ENCODE results near the gene HMGCLL1.

The HMGCLL1 gene

DNA sequence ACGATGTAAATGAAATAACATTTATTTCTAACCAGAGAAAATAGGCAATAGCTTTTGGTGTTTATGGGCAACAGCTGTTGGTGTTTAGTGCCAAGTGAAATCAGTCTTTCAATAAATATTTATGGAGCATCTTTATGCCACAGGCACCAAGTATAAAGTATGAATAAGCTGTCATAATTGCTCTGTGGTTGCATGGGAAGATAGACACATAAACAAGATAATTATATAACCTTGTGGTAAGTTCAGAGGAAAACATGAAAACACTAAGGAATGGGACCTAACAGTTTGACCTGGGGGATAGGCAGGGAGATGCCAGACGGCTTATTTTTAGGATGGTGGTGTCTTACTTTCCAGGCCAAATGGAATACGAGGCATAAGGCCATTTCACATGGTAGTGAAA is 140.8 kb downstream of the HMGCLL1 start:
- DNase-seq, result no peak

- no peak for DNase-seq
Observed at GRCh38 chr6:55437141-55437540, 141.9 kb downstream of the HMGCLL1 start.

DNA sequence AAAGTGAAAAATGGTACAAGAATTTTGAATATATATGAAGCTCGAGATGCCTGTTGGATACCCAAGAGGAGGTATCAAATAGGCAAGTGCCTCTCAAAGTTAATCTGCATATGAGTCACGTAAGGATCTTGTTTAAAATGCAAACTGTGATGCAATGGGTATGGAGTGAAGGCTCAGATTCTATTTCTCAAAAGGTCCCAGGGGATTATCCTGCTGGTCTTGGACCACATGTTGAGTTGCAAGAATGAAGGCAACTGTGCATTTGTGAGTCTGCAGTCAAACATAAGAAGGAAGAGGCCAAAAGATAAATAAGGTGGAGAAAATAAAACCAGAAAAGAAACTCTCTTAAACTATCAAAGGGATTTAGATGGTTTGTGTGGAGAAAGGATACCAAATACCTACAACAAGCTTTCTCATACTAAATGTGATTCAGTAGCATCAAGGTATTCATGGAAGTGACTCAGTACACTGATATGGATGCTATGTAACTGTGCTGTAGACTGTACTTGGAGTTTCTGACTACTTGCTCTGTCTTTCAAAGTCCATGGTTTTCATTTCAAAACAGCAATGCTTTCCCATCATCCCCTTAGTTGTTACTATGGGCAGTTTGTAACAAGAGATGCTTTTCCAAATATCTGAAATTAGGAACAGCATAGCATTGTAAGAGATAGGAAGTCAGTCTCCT is 145.4 kb downstream of the HMGCLL1 start:
- no peak for DNase-seq

GRCh38 chr6:55423933-55424332 is 155.1 kb downstream of the HMGCLL1 start:
- DNase-seq, result no peak

DNA sequence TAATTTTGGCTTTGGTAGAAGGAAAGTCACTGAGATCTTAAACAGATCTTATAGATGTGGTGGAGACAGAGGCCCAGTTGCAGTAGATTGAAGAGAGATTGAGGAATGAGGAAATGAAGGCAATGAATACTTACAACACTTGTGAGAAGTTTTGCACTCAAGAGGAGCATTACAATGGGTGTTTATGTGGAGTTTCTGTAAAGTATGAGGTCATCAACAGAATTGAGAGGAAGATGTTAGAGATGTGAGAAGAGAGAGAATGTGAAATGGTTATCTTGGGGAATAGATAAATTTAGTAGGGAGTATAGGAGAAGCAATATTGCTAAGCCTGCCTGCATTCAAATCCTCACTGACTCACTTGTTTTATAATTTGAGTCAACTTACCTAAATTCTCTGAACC is 168.3 kb downstream of the HMGCLL1 start:
- no peak for DNase-seq

GRCh38 chr6:55405474-55406235 is 173.3 kb downstream of the HMGCLL1 start:
- no peak for DNase-seq

GRCh38 chr6:55399351-55399750 is 179.6 kb downstream of the HMGCLL1 start:
- no peak for DNase-seq

- no peak for DNase-seq
Observed at GRCh38 chr6:55397986-55398385, 181.0 kb downstream of the HMGCLL1 start.

- no peak for DNase-seq
Observed at GRCh38 chr6:55395871-55396270, 183.1 kb downstream of the HMGCLL1 start.

DNA sequence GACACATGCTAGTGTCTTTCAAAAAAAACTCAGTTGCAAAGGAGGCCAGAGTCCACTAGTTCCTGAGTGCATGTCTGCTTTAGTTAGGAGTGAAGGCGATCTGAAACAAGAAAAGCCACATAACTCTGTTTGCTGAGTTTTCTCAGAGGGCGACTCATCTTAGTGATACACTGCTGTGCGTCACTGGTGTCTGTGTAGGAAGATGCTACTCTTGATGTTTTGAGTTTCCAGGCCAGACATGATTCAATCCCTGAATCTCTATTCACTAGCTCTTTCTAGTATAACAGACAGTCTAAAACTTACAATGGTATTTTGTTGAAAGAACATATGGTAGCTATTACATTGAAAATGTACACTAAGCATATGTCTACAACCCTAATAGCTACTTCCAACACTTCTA is 190.8 kb downstream of the HMGCLL1 start:
- DNase-seq, result no peak

All from CD4-positive, alpha-beta T cell treated with Interleukin-17A for 1 hour (primary cell).